IMR-90 (cell line): ENCODE results near the gene MAST3. TPM values are rescaled to one million over a fixed set of nuclear protein-coding genes. Genes with fewer than 3 reads are reported as not detected.

Source experiments
- ATAC-seq: fragments of 200-7000 bp; cut with Tn5 transposase; 2 replicates; pipeline ENCODE4 v1.9.1; 2020; ENCODE audit warnings: low read depth, mild to moderate bottlenecking, moderate library complexity
- BruUV-seq: library from RNA; stranded (reverse); fragments of 400-500 nt; replicated peaks from 2 replicates; lab custom pipeline; 2021; lab: Mats Ljungman, UMichigan
- CTCF ChIA-PET: fragments of 300-600 bp; formaldehyde crosslinking; extraction: SDS; loops from one replicate; lab custom pipeline; 2021; ENCODE audit warnings: antibody characterized with exemption; lab: Yijun Ruan, JAX
- POLR2A ChIA-PET: fragments of 300-600 bp; sonication (Branson Sonifier 250); formaldehyde crosslinking; loops from one replicate; lab custom pipeline; 2022; ENCODE audit warnings: antibody characterized with exemption; ENCODE audit not compliant: unreplicated experiment; lab: Charles Lee
- DNase-seq: peaks from one replicate; pipeline ENCODE4 v3.0.0; 2013
- H2AFZ ChIP-seq: replicated peaks from 2 replicates; pipeline ENCODE3; 2013; ENCODE audit warnings: low read length, mild to moderate bottlenecking; ENCODE audit not compliant: poor library complexity
- H2AK5ac ChIP-seq: 2 replicates; pipeline ENCODE4 v1.6.1; 2013; ENCODE audit warnings: low read depth, low read length, inconsistent platforms
- H2AK9ac ChIP-seq: replicated peaks from 2 replicates; pipeline ENCODE3; 2013; ENCODE audit warnings: mild to moderate bottlenecking, low read depth, low read length, moderate library complexity; ENCODE audit not compliant: poor library complexity
- H2BK120ac ChIP-seq: 2 replicates; pipeline ENCODE4 v1.6.1; 2013; ENCODE audit warnings: low read depth, low read length, inconsistent platforms
- H2BK15ac ChIP-seq: 3 replicates; pipeline ENCODE4 v1.6.1; 2013; ENCODE audit warnings: low read depth, low read length, inconsistent platforms
- H2BK20ac ChIP-seq: 2 replicates; pipeline ENCODE4 v1.6.1; 2013; ENCODE audit warnings: low read depth, mild to moderate bottlenecking, inconsistent platforms, low read length, moderate library complexity
- H2BK5ac ChIP-seq: 2 replicates; pipeline ENCODE4 v1.6.1; 2013; ENCODE audit warnings: mild to moderate bottlenecking, low read depth, low read length, inconsistent platforms; ENCODE audit not compliant: poor library complexity, severe bottlenecking
- H3K14ac ChIP-seq: replicated peaks from 2 replicates; pipeline ENCODE4 v1.6.1; 2013; ENCODE audit warnings: low read depth, low read length, inconsistent platforms
- H3K18ac ChIP-seq: 2 replicates; pipeline ENCODE4 v1.6.1; 2013; ENCODE audit warnings: low read depth, low read length, control low read depth
- H3K23ac ChIP-seq: 2 replicates; pipeline ENCODE4 v1.6.1; 2013; ENCODE audit warnings: low read depth, low read length, inconsistent platforms
- H3K27ac ChIP-seq: 2 replicates; pipeline ENCODE4 v1.5.1; 2013; ENCODE audit warnings: mild to moderate bottlenecking, control low read depth, low read length; ENCODE audit not compliant: insufficient read depth
- H3K27me3 ChIP-seq: 2 replicates; pipeline ENCODE4 v1.6.1; 2013; ENCODE audit warnings: low read length; ENCODE audit not compliant: control insufficient read depth, insufficient read depth
- H3K36me3 ChIP-seq: 2 replicates; pipeline ENCODE4 v1.6.1; 2013; ENCODE audit warnings: low read length, mixed read lengths; ENCODE audit not compliant: control insufficient read depth, insufficient read depth
- H3K4ac ChIP-seq: 2 replicates; pipeline ENCODE4 v1.6.1; 2013; ENCODE audit warnings: low read depth, low read length, inconsistent platforms
- H3K4me1 ChIP-seq: 2 replicates; pipeline ENCODE4 v1.6.1; 2013; ENCODE audit warnings: low read length, mixed read lengths; ENCODE audit not compliant: control insufficient read depth, insufficient read depth
- H3K4me2 ChIP-seq: 2 replicates; pipeline ENCODE4 v1.6.1; 2013; ENCODE audit warnings: low read depth, mild to moderate bottlenecking, control low read depth, low read length, moderate library complexity
- H3K4me3 ChIP-seq: 2 replicates; pipeline ENCODE4 v1.5.1; 2013; ENCODE audit warnings: low read depth, mild to moderate bottlenecking, control low read depth, low read length, moderate library complexity; ENCODE audit not compliant: insufficient read depth
- H3K56ac ChIP-seq: 2 replicates; pipeline ENCODE4 v1.6.1; 2013; ENCODE audit warnings: low read length, inconsistent platforms; ENCODE audit not compliant: insufficient read depth; ENCODE audit errors: extremely low read depth
- H3K79me1 ChIP-seq, 2 experiments: 2 replicates each; pipeline ENCODE4 v1.6.1; 2013; ENCODE audit warnings: low read length in 2 of 2, inconsistent platforms in 1 of 2, low read depth in 1 of 2
- H3K9ac ChIP-seq: 2 replicates; pipeline ENCODE4 v1.6.1; 2013; ENCODE audit warnings: low read depth, low read length, control low read depth
- H3K9me1 ChIP-seq: 2 replicates; pipeline ENCODE4 v1.6.1; 2013; ENCODE audit warnings: low read length, inconsistent platforms; ENCODE audit not compliant: insufficient read depth
- H3K9me3 ChIP-seq: 2 replicates; pipeline ENCODE4 v1.6.1; 2013; ENCODE audit warnings: low read length; ENCODE audit not compliant: control insufficient read depth, insufficient read depth
- H4K20me1 ChIP-seq: 2 replicates; pipeline ENCODE4 v1.6.1; 2013; ENCODE audit warnings: low read length, inconsistent platforms; ENCODE audit not compliant: insufficient read depth
- H4K5ac ChIP-seq: 2 replicates; pipeline ENCODE4 v1.6.1; 2013; ENCODE audit warnings: mild to moderate bottlenecking, low read depth, low read length, control low read depth
- H4K8ac ChIP-seq, 2 experiments: 2 replicates each; pipeline ENCODE4 v1.6.1; 2013; ENCODE audit warnings: low read depth in 2 of 2, low read length in 2 of 2, control low read depth in 1 of 2, inconsistent platforms in 1 of 2
- H4K91ac ChIP-seq: 2 replicates; pipeline ENCODE4 v1.6.1; 2013; ENCODE audit warnings: low read depth, low read length, inconsistent platforms; ENCODE audit not compliant: insufficient read depth
- ELK1 ChIP-seq: fragments of 150-350 bp; IDR thresholded peaks from 2 replicates; pipeline ENCODE4 v1.6.1; 2016; ENCODE audit warnings: low read depth, mild to moderate bottlenecking, low read length, moderate library complexity, borderline replicate concordance
- FOS ChIP-seq: fragments of 150-350 bp; IDR thresholded peaks from 2 replicates; pipeline ENCODE4 v1.6.1; 2016; ENCODE audit warnings: low read depth, low read length
- MXI1 ChIP-seq: IDR thresholded peaks from 2 replicates; pipeline ENCODE4 v1.6.1; 2012; ENCODE audit warnings: low read depth, mild to moderate bottlenecking, low read length, moderate library complexity, borderline replicate concordance
- NFE2L2 ChIP-seq: fragments of 150-350 bp; IDR thresholded peaks from 2 replicates; pipeline ENCODE4 v1.6.1; 2016; ENCODE audit warnings: low read depth, mild to moderate bottlenecking, low read length
- RAD21 ChIP-seq: IDR thresholded peaks from 2 replicates; pipeline ENCODE4 v1.6.1; 2012; ENCODE audit warnings: low read length, improper control_type of control experiment
- RFX5 ChIP-seq: IDR thresholded peaks from 2 replicates; pipeline ENCODE4 v1.8.0; 2012; ENCODE audit warnings: low read depth, mild to moderate bottlenecking, low read length, moderate library complexity
- SMC3 ChIP-seq: fragments of 150-350 bp; IDR thresholded peaks from 2 replicates; pipeline ENCODE4 v1.6.1; 2016; ENCODE audit warnings: low read depth, mild to moderate bottlenecking, antibody characterized with exemption, low read length, moderate library complexity
- WGBS, 2 experiments: methylation state at CpG; one replicate each; pipeline versions ENCODE4 v1.1.5 to v1.1.7; 2013; ENCODE audit warnings: missing lambda C conversion rate in 2 of 2; ENCODE audit not compliant: insufficient read length in 1 of 2; ENCODE audit errors: extremely low coverage in 2 of 2; 5-methylcytosine and 5-hydroxymethylcytosine counted together
- dilution Hi-C: fragments of 300-500 bp; cut with HindIII; formaldehyde crosslinking; loops from one replicate; pipeline ENCODE4 v1.14.3; 2018; ENCODE audit warnings: low sequenced_read_pairs; ENCODE audit not compliant: unreplicated experiment
- in situ Hi-C: fragments of 300-500 bp; cut with MboI; formaldehyde crosslinking; loops from 3 replicates; pipeline ENCODE4 v1.14.3; 2019; ENCODE audit warnings: low sequenced_read_pairs, inconsistent platforms, mixed read lengths
- intact Hi-C: fragments of 100-400 bp; cut with micrococcal nuclease; formaldehyde crosslinking; loops from 2 replicates; pipeline ENCODE4 v1.10.0; 2022
- polyA plus RNA-seq, 3 experiments: library from polyadenylated mRNA; depleted of rRNA; stranded (reverse); fragments of >200 nt; gene quantifications; 2 replicates each; pipeline ENCODE4 v1.2.3, GENCODE V29; 2012; ENCODE audit warnings: low replicate concordance in 1 of 3
- total RNA-seq: library from RNA; depleted of rRNA; stranded (reverse); fragments of >200 nt; gene quantifications from 2 replicates; pipeline ENCODE4 v1.2.3, GENCODE V29; 2012
- TF ChIP-seq, protein P1 (sequence below): conservative IDR thresholded peaks from 2 replicates; pipeline ENCODE4 v1.5.1; 2012; ENCODE audit warnings: mild to moderate bottlenecking, low read depth, low read length, improper control_type of control experiment

Gene MAST3
- total and polyA plus RNA-seq, 2 of the 4 experiments (the other 2 are of a cell fraction): 1.3 to 4.3 TPM

GRCh38 chr19:18089726-18090125 lies 7.9 kb upstream of the MAST3 start:
- in situ Hi-C loops: no loop called here
- no peak overlapping the region for H3K4ac ChIP-seq
- H3K4me3 ChIP-seq: no peak overlapping the region
- no peak overlapping the region for H3K23ac ChIP-seq
- WGBS, 2 experiments: 73% methylated on average over 2 of the region's 5 CpGs; no CpG with 5 or more reads in 1 of the 2 experiments
- H2BK15ac ChIP-seq: no peak overlapping the region
- intact Hi-C loops: no loop called here
- no peak overlapping the region for H2BK120ac ChIP-seq
- H2AFZ ChIP-seq: no peak overlapping the region
- dilution Hi-C loops: no loop called here
- POLR2A ChIA-PET: no interaction called here
- CTCF ChIA-PET: no interaction called here
- H2BK5ac ChIP-seq: no peak overlapping the region
- BruUV-seq: no TSS peak
- H3K9ac ChIP-seq: no peak overlapping the region
- peaks cover under 1% of the 10 kb centered on the region; the same call in 1 of the 2 replicates for H3K27me3 ChIP-seq
- no peak overlapping the region for H4K8ac ChIP-seq
- H3K9me1 ChIP-seq: no peaks in the 10 kb centered on the region
- H4K91ac ChIP-seq: no peak overlapping the region
- no peak overlapping the region for H4K5ac ChIP-seq
- H2AK9ac ChIP-seq: no peak overlapping the region
- no peak overlapping the region for H2BK20ac ChIP-seq
- H3K4me1 ChIP-seq: no peaks in the 10 kb centered on the region
- no peaks in the 10 kb centered on the region for H3K79me1 ChIP-seq
- no peak overlapping the region for H3K56ac ChIP-seq
- no peak overlapping the region for H3K27ac ChIP-seq
- ATAC-seq (no peak), DNase-seq (no peak)
- TF ChIP-seq FOS (no peak), RAD21 (no peak), NFE2L2 (no peak), SMC3 (no peak), RFX5 (no peak), ELK1 (no peak), MXI1 (no peak)
- TF ChIP-seq, protein P1, sequence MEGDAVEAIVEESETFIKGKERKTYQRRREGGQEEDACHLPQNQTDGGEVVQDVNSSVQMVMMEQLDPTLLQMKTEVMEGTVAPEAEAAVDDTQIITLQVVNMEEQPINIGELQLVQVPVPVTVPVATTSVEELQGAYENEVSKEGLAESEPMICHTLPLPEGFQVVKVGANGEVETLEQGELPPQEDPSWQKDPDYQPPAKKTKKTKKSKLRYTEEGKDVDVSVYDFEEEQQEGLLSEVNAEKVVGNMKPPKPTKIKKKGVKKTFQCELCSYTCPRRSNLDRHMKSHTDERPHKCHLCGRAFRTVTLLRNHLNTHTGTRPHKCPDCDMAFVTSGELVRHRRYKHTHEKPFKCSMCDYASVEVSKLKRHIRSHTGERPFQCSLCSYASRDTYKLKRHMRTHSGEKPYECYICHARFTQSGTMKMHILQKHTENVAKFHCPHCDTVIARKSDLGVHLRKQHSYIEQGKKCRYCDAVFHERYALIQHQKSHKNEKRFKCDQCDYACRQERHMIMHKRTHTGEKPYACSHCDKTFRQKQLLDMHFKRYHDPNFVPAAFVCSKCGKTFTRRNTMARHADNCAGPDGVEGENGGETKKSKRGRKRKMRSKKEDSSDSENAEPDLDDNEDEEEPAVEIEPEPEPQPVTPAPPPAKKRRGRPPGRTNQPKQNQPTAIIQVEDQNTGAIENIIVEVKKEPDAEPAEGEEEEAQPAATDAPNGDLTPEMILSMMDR: no peak
- H3K9me3 ChIP-seq: no peaks in the 10 kb centered on the region
- no peaks in the 10 kb centered on the region for H3K36me3 ChIP-seq
- no peaks in the 10 kb centered on the region for H4K20me1 ChIP-seq
- no peak overlapping the region for H3K4me2 ChIP-seq
- H2AK5ac ChIP-seq: no peak overlapping the region
- no peak overlapping the region for H3K18ac ChIP-seq
- no peak overlapping the region for H3K14ac ChIP-seq
